ENCODE measurements around the gene CHN2.

CHN2 gene

DNA sequence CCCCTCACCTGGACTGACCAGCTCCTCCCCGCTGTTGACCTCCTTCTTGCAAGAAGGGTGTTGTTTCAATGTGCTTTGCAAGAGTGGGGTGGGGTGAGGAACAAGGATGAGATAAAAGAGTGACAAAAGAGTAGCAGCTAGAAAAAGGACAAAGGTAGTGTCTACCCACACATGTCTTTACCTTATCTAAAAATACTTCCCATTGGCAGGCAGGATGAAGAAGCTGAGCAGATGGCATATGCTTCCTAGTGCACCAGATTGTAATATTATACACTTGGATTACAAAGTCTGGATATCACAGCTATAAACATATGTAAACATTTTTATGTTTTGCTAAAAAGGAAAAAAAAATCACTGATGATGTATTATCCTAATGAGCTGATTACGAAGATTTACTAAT, 34.5 kb downstream of the CHN2 start:
- no peak for FAIRE-seq

DNA sequence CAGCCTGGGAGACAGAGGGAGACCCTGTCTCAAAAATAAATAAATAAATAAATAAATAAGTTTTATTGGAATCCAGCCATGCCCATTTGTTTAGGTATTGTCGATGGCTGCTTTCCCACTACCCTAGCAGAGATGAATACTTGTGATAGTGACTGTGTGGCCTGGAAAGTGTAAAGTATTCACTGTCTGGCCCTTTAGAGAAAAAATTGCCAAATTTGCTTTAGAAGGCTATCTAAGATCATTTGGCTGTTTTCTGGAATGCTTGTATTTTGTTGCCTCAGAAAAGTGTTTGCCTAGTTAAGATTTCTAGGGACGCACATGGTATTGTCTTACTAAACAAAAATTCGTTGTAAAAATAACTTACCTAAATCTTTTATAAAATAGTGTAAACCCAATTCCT, 35.4 kb downstream of the CHN2 start:
- FAIRE-seq = no peak

GRCh38 chr7:29230871-29231345, 36.3 kb downstream of the CHN2 start:
- FAIRE-seq = no peak

DNA sequence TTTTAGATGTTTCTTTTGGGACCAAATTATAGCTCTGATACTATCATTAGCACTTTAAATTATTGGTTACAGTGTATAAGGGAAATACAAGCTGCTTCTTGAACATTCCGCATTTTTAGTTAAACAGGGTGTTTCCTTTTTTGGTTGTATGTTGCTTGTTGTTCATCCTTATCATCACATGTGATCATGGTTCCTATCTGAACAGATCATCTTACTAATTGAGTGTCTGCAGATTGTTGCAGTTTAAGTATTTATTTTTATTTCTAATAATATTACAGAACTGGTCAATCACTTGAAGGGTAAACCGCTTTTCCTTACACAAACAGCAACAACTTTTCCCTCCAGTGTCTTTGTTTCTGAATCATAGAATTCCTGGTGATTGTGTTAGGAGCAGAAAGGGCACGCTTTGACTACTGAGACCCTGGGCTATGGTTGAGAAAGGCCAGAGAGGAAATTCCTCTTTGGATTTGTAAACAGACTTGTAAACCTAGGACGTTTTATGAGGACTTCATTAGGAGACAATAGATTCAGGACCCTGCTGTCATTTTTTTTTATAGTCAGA, 37.2 kb downstream of the CHN2 start:
- FAIRE-seq = no peak

DNA sequence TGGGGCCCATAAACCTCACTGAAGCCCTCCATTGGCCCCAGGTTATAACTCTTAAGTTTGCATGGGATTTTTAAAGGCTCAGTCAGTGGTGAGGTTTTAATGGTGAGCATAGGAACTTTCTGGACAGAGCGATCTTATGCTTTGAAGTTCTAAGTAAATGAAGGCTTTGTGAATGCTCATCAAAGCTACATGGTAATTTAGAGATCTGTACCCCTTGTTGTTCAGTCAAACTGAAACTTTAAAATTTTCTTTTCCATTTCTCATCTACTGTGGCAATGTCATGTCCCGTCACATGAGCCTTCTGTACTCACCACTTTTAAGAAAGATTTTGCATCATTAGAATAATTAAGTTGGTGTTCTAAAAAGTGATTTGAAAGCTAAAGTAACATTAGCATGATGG, 39.9 kb downstream of the CHN2 start:
- no peak for FAIRE-seq

- no peak for FAIRE-seq
These were observed 41.6 kb downstream of the CHN2 start for GRCh38 chr7:29236071-29236580.

DNA sequence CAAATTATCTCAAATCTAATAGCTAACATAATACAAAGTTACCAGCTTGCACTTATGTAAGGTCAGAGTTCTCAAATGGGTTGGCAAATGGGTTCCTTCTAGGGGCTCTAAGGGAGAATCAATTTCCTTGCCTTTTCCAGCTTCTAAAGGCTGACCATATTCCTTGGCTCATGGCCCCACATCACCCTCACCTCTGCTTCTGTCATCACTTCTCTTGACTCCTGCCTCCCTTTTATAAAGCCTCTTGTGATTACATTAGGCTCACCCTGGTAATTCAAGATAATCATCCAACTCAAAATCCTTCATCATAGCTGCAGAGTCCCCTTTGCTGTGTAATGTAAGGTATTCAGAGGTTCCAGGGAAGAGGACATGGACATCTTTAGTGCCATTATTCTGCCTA, 42.1 kb downstream of the CHN2 start:
- FAIRE-seq = no peak

DNA sequence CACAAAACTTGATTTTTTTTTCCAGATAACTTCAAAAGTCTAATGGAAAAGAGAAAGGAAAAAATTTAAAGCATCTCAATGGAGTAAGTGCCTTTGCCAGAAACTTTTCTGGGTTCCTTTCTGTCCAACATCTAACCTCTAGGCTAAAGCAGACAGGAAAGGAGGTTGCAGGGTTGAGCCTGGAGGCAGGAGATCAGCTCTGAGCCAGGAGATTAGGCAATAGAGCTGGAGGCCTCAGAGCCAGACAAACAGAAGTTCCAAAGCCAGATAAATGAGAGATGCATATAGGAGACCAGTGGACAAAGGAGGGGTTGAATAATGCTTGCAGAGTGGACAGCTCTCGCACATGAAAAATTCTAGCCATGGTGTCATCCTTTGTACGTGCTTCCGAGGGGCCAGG, 42.9 kb downstream of the CHN2 start:
- no peak for FAIRE-seq

GRCh38 chr7:29239638-29240037, 45.1 kb downstream of the CHN2 start:
- FAIRE-seq = no peak

GRCh38 chr7:29242265-29242664, 47.7 kb downstream of the CHN2 start:
- no peak for FAIRE-seq

DNA sequence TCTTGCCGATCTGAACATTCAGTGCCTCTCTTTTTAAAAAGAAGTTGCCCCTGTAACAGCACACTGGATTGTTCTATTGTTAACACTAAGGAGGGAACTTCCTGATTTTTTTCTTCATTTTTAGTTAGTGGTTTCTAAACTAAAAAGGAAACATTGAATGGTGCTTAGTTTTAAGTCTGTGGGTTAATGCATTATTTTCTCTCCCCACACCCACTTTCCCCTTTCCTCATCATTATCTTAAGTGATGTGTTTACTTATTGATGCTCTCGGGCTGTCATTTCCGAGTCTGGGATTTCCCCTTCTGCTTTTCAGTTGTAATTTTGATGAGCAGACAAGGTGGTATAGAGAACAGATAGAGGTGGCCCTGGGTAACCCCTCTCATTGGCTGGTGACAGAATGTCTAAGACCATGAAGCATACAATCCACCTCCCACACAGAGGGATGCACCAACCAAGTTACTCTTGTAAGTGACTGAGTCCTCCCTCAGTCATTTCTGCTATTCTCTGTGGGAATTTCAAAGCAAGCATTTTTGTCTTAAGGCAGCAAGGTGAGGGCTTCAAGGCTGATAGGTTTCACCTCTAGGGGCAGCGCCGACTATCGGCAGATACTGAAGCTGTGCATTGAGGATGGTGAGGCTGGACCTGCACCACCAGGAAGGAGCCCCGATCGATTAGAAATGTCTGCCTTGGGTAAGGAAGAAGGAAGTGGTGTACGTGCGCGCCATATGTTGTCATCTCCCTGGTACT, 49.5 kb downstream of the CHN2 start:
- no peak for FAIRE-seq

- FAIRE-seq = no peak
These were observed 52.8 kb downstream of the CHN2 start for GRCh38 chr7:29247224-29247962.

GRCh38 chr7:29247963-29248236, 53.3 kb downstream of the CHN2 start:
- no peak for FAIRE-seq

GRCh38 chr7:29248713-29249382, 54.3 kb downstream of the CHN2 start:
- no peak for FAIRE-seq

DNA sequence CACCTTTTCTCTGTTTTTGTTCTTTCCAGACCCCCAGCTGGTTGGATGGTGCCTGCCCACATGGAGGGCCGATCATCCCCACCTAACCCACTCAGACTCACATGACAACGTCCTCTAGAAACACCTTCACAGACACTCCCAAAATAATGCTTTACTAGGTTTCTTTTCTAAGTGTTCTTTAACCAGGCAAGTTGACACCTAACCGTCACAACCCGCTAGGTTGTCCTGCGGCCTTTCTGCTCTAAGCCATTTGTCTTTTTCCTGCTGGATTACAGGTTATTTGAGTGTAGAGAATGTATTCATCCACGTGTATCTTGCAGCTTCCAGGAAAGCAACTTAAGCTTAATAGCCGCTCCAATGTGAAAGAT, 54.8 kb downstream of the CHN2 start:
- FAIRE-seq = no peak

- no peak for FAIRE-seq
These were observed 55.3 kb downstream of the CHN2 start for GRCh38 chr7:29249860-29250259.

GRCh38 chr7:29253225-29253624, 58.6 kb downstream of the CHN2 start:
- FAIRE-seq = no peak

DNA sequence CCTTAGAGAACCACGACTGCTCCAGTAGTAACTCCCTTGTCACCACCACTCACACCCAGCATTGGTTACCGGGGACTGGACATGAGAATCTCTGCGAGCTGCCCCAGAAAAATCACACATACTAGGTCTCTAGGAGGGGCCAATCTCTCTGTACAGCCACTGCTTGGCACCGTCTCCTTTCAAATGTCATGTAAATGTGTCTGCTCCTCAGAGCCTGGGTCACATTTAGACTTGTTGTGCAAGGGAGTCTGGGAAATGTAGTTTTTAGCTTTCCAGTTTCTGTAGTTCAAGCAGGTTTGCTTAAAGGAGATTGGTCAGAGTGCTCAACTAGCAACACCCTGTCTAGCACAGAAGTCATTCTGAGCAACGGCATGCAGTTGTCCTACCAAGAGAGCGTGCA, 60.0 kb downstream of the CHN2 start:
- no peak for FAIRE-seq

GRCh38 chr7:29255199-29255878, 60.8 kb downstream of the CHN2 start:
- no peak for FAIRE-seq

DNA sequence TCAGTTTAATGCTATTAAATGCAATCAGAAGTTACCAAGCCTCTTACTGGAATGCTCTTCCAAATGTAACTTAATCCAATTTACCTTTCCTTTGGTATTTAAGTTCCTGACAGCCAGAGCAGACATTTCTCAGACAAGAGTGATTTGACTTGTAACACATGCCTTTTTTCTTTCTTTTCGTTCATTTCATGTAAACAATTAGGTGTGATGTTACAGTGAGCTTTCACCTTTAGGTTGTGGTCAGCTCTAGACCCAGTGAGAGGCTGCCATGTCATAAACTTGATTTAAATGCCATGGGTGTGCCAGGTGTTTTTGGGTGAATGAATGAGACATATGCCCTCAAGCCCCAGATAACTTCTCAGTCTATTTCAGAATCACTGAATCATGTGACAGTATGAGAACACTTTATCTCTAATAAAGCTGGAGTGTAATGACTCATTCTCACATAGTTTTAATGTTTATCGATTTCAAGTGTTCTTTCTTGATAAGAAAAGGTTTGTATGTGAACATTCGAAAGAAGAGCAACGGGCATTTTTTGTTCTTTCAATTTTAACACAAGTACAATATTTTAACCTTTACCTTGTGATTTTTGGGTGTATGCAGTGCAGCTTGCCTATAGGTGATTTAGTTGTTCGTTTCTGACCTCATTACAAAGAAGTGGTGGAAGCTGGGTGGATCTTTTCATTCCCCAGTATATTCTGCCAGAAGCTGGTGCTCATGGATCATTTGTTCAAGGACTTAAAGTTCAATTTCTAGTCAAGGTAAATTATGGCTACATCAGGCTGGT, 61.5 kb downstream of the CHN2 start:
- no peak for FAIRE-seq

DNA sequence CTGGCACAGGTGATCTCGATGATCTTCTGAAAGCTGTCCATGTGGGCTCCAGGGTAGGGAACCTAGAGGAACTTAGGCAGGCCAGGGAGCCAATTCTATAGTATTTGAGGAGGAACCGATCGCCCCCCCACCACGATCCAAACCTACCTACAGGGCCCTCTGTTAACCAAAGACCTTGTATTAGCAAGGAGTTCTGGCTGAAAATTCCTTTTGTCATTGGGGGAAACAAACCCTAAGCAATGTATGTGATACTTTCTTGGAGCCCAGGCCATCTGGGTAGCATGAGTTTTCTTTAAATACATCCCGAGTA, 62.1 kb downstream of the CHN2 start:
- FAIRE-seq = no peak

GRCh38 chr7:29258951-29259350, 64.4 kb downstream of the CHN2 start:
- FAIRE-seq = no peak
